ENCODE data around the gene TFPI.
A peak's percentile ranks its signal among the peaks of the same experiment; 100 is the strongest.

Gene TFPI

DNA sequence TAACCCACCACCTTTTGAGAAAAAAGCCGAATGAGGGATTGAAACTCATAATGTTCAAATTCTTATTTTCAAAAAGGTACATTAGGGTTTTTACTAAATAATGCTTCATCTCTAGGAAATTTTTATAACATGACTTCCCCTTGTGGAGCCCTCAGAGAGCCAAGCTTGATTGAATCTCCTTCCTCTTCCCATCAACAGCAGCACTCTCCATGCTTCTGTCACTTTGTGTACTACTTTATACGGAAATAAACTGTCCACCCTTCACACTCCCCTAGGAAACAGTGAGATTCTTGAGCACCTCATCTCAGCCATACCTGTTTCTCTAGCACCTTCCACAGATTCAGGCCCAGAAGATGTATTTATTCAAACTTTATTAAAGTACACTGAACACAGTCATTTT lies 51.8 kb downstream of the TFPI start:
- no peak for DNase-seq

DNA sequence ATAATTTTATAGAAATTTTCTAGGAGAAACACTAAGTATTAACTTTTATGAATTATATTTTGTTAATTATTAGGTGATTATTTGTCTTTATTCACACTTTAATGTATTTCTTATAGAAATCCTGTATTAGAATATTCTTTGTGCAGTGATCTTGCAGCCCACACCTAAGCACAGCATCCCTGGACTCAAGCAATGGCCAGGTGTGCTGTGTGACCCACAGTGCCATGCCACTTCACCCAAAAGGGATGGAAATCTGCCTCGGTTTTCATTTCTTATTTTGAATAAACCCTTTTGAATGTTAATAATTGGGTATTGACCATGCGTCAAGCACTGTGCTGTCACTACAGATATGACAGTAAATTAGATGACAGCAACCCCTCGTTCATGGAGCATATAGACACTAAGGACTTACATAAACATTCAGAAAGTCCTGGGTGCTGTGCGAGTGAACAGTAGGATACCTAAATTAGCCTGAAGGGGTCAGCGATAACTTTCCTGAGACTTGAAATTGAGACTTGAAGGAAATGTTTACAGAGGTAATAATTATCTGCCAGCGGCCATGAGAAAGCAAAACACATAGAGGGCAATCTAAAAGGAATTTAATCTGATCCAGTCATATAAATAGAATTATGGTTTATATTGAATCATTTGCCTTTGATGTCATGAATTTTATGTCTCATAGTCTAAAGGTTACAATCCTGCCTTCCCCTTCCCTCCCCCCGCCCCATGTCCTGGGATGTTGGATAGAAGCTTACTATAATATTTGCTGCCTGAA lies 53.5 kb downstream of the TFPI start:
- DNase-seq = no peak

DNA sequence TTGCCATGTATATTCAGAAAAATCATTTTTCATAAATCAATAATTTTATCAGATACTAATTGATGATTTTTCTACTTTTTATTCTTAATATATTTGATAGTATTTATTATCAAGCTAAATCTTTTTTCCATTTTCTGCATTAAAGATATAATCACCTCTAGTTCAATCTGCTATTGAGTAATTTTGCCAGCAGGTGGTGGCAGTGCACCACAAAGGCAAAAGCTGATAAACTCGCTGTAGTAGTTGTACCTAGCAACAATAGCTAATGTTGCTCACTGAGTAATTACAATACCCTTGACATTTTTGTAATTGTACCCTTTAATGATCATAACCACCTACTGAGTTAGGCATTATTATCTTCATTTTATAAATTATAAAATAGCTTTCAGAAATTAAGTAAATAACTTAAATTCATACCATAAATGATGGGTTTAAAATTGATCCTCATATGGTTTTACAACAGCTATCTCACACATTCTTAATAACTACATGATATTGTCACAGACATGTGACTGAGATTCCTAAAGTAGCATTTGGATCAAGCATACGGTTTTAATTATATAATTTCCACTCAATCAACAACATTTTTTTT lies 54.2 kb downstream of the TFPI start:
- DNase-seq = peak; percentile 35

GRCh38 chr2:187497858-187498463 lies 56.3 kb downstream of the TFPI start:
- no peak for DNase-seq

DNA sequence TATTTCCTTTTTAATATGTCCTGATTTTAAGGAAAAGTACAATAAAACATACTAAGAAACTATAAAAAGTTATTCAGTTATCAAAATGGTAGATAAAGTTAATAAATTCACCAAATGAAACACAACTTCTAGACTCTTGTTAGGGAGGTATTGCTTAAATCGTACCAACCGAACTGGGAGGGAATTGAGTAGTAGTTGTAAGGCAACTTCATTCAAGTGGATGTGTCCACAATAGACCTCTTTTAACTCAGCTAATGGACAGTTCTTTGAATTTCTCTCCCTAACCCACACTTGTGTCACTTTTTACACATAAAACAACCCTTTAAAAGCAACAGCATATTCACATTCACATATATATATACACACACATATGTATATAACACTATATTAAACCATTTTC lies 57.1 kb downstream of the TFPI start:
- no peak for DNase-seq

- no peak for DNase-seq
Observed at GRCh38 chr2:187495324-187495723, 58.9 kb downstream of the TFPI start.

DNA sequence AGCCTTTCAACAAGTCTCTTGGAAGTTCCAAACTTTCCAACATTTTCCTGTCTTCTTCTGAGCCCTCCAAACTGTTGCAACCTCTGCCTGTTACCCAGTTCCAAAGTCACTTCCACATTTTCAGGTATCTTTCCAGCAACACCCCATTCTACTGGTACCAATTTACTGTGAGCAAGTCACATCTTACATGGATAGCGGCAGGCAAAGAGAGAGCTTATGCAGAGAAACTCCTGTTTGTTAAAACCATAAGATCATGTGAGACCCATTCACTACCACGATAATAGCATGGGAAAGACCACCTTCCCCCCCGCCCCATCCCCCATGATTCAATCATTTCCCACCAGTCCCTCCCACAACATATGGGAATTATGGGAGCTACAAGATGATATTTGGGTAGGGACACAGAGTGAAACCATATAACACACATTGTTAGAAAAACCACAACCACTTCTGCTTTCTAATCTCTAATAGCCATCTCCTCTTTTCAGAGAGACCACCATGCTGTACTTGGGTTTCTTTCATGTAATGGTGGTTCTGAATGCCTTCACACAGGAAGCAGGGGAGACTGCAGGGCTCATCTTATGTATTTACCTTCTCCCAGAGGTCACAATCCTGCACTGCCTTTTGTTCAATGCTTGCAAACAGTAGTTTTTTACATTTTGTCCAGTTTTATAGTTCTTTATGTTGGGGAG lies 60.2 kb downstream of the TFPI start:
- no peak for DNase-seq

- no peak for DNase-seq
Observed at GRCh38 chr2:187493180-187493579, 61.1 kb downstream of the TFPI start.

GRCh38 chr2:187486241-187486640 lies 68.0 kb downstream of the TFPI start:
- no peak for DNase-seq

DNA sequence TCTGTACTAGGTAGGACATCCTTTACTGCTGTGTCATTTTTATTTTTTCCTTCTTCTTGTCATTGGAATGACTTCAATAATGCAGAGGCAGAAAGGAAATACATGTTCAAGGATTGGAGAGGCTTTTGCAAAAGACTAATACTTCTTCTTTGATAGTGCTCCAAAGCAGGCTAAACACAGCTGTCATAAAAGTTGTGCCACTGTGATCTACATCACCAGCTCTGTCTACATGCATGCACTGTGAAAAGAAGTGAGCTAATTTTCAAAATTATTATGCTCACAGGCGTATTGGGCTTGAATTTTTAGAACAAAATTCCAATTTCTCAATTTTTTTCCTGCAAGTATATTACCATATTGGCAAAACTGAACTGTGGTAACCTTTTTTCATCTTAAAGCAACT lies 68.7 kb downstream of the TFPI start:
- no peak for DNase-seq

GRCh38 chr2:187483537-187483936 lies 70.7 kb downstream of the TFPI start:
- DNase-seq = no peak

DNA sequence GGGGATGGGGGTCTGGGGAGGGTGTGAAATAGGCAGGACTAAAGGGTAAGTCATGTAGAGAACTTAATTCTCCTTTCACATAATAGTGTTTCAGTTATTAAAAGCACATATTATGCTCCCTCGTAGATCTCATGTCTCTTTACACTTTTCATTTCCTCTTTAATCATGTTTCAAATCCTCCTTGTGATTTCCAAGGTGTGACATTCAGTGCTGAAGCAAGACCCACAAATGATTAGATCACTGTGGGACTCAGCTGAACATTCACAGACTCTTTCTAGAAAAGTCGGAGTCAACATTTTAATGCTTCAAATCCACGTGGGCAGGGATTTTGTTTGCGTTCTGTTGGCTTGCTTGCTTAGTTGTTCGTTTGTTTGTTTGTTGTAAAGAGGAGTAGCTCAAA lies 71.4 kb downstream of the TFPI start:
- no peak for DNase-seq

GRCh38 chr2:187481543-187481942 lies 72.7 kb downstream of the TFPI start:
- no peak for DNase-seq

GRCh38 chr2:187478719-187479118 lies 75.5 kb downstream of the TFPI start:
- no peak for DNase-seq

- no peak for DNase-seq
Observed at GRCh38 chr2:187477051-187477450, 77.2 kb downstream of the TFPI start.

DNA sequence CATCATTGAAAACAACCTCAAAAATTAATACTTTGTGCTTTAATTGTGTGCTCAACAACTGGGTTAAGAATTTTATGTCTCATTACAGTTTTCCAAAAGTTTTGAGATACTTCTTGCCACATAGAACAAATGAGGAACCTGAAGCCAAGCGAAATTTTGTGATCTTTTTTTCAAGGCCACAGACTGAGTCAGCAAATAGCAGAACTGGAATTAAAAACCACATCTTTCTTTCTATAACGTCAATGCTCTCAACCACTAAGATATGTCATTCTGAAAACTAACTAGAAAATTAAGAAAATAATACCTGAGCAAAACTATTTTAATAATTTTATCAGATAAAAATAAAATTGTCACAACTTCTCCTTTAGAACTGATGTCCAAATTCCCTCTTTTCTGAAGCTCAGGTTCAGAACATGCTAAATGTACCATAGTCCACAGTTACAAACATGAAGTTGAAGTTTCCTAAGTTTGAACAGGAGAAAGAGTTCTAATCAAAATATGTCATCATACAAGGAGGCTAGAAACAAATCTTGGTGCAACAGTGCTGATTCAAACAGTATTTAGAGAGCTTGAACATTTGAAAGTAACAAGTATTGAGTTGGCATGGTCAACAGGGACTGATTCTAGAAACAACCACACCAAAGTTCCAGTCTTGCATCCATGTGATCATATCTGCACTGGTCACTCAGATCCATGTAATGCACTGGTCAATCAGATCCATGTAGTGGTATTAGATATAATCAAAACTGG lies 78.6 kb downstream of the TFPI start:
- DNase-seq = no peak

GRCh38 chr2:187470698-187471097 lies 83.5 kb downstream of the TFPI start:
- no peak for DNase-seq

DNA sequence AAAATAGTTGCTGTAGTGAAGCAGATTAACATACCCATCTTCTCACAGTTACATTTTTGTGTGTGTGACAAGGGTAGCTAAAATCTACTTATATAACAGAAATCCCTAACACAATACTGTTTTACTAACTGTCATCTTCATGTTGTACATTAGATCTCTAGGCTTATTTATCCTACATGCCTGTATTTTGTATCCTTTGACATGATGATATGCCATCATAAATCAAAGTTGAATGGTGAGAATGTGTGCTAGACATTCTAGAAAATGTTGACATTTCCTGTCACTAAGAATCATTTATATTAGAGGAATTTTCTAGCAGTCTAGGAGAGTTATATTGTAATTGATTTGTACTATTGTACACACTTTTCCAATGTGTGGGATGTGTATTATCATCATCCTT lies 84.7 kb downstream of the TFPI start:
- DNase-seq = no peak

GRCh38 chr2:187468262-187468661 lies 86.0 kb downstream of the TFPI start:
- no peak for DNase-seq

- no peak for DNase-seq
Observed at GRCh38 chr2:187466129-187466792, 88.0 kb downstream of the TFPI start.

- no peak for DNase-seq
Observed at GRCh38 chr2:187462839-187463238, 91.4 kb downstream of the TFPI start.

All from NCI-H2081 treated with DMSO at 0.1 percent for 48 hours (cell line).